K562 (cell line): ENCODE results near the gene FMO5. TPM values are rescaled to one million over a fixed set of nuclear protein-coding genes. Genes with fewer than 3 reads are reported as not detected.

ENCODE experiments used
- CBX1 ChIP-seq: sonication (generic); IDR thresholded peaks from 2 replicates; pipeline ENCODE4 v1.6.1; 2016; ENCODE audit warnings: antibody characterized with exemption, low read depth, mild to moderate bottlenecking
- CC2D1A ChIP-seq: fragments of 450-650 bp; IDR thresholded peaks from 2 replicates; pipeline ENCODE4 v1.6.1; 2017; ENCODE audit warnings: mild to moderate bottlenecking
- CHD2 ChIP-seq: IDR thresholded peaks from 2 replicates; pipeline ENCODE4 v1.6.1; 2011; ENCODE audit warnings: low read depth, low read length
- DIDO1 ChIP-seq: fragments of 450-650 bp; IDR thresholded peaks from 2 replicates; pipeline ENCODE4 v1.6.1; 2016; ENCODE audit warnings: low read depth, missing biosample characterization, missing genetic modification characterization
- EP400 ChIP-seq: fragments of 450-650 bp; IDR thresholded peaks from 2 replicates; pipeline ENCODE4 v1.6.1; 2017; ENCODE audit warnings: antibody characterized with exemption, mild to moderate bottlenecking, moderate library complexity
- HDAC8 ChIP-seq: fragments of 450-650 bp; IDR thresholded peaks from 2 replicates; pipeline ENCODE4 v1.6.1; 2016; ENCODE audit warnings: mild to moderate bottlenecking, missing genetic modification characterization, moderate library complexity, missing compliant biosample characterization
- HIVEP1 ChIP-seq: fragments of 250-450 bp; sonication (Bioruptor Pico); IDR thresholded peaks from 2 replicates; pipeline ENCODE4 v1.4.0; 2020; ENCODE audit warnings: mild to moderate bottlenecking
- IRF2 ChIP-seq: sonication (generic); formaldehyde crosslinking; IDR thresholded peaks from 2 replicates; pipeline ENCODE4 v1.8.1; 2022; ENCODE audit warnings: mild to moderate bottlenecking, missing genetic modification reagents
- KDM2B ChIP-seq: fragments of 250-450 bp; sonication (Bioruptor Pico); IDR thresholded peaks from 2 replicates; pipeline ENCODE4 v1.8.0; 2021; ENCODE audit warnings: mild to moderate bottlenecking, moderate library complexity
- MAZ ChIP-seq, 2 experiments: fragments of 450-650 bp in 1 of 2; sonication (generic) in 1 of 2; formaldehyde crosslinking; IDR thresholded peaks in 1 of 2; conservative IDR thresholded peaks in 1 of 2; 2 replicates each; pipeline versions ENCODE4 v1.4.0 to v1.5.0; 2020; ENCODE audit warnings: mild to moderate bottlenecking in 1 of 2, missing genetic modification reagents in 1 of 2
- MCM5 ChIP-seq: fragments of 450-650 bp; IDR thresholded peaks from 2 replicates; pipeline ENCODE4 v1.6.1; 2016; ENCODE audit warnings: low read depth
- MED1 ChIP-seq: sonication (generic); formaldehyde crosslinking; IDR thresholded peaks from 2 replicates; pipeline ENCODE4 v1.8.1; 2023; ENCODE audit warnings: missing genetic modification reagents, borderline replicate concordance
- MEF2A ChIP-seq: IDR thresholded peaks from 2 replicates; pipeline ENCODE4 v1.6.1; 2011; ENCODE audit warnings: low read depth, mild to moderate bottlenecking, low read length, moderate library complexity; ENCODE audit not compliant: control insufficient read depth
- MTA3 ChIP-seq: fragments of 450-650 bp; formaldehyde crosslinking; IDR thresholded peaks from 2 replicates; pipeline ENCODE4 v1.6.1; 2017; ENCODE audit warnings: mild to moderate bottlenecking, borderline replicate concordance
- POLR2G ChIP-seq: fragments of 200-400 bp; formaldehyde crosslinking; IDR thresholded peaks from 2 replicates; pipeline ENCODE4 v1.6.1; 2017; ENCODE audit warnings: low read depth, mild to moderate bottlenecking, antibody characterized with exemption, low read length, moderate library complexity
- TARDBP ChIP-seq: fragments of 450-650 bp; IDR thresholded peaks from 2 replicates; pipeline ENCODE4 v1.6.1; 2016
- TCF7L2 ChIP-seq: fragments of 150-350 bp; IDR thresholded peaks from 2 replicates; pipeline ENCODE4 v1.6.1; 2016; ENCODE audit warnings: low read depth, mild to moderate bottlenecking, low read length, moderate library complexity
- TEAD1 ChIP-seq, 2 experiments: fragments of 450-650 bp in 1 of 2; sonication (generic) in 1 of 2; formaldehyde crosslinking; IDR thresholded peaks; 2 replicates each; pipeline versions ENCODE4 v1.4.0 to v1.8.0; 2020 to 2022; ENCODE audit warnings: mild to moderate bottlenecking in 2 of 2, missing genetic modification reagents in 1 of 2
- U2AF2 ChIP-seq: fragments of 200-400 bp; formaldehyde crosslinking; optimal IDR thresholded peaks from 2 replicates; pipeline ENCODE3; 2017; ENCODE audit warnings: low read depth, mild to moderate bottlenecking, low read length
- ZNF75A ChIP-seq: fragments of 450-650 bp; formaldehyde crosslinking; IDR thresholded peaks from 2 replicates; pipeline ENCODE4 v1.4.0; 2020; ENCODE audit warnings: mild to moderate bottlenecking
- polyA plus RNA-seq, 8 experiments: library from polyadenylated mRNA; depleted of rRNA in 4 of 8; stranded (reverse) in 5 of 8; unstranded in 3 of 8; fragments of >200 nt; fragmentation: Nextera tagmentation in 2 of 8; fragmentation: Illumina TruSeq in 1 of 8; extraction: Ambion mirVana in 2 of 8; extraction: Trizol in 1 of 8; gene quantifications; 2 replicates each; pipeline versions ENCODE4 v1.2.1 to v1.2.3, GENCODE V29; 2011 to 2014; ENCODE audit warnings: inconsistent platforms in 1 of 8, missing spikeins in 1 of 8
- total RNA-seq, 7 experiments: library from RNA; depleted of rRNA in 6 of 7; stranded (reverse); fragments of >200 nt in 6 of 7; fragmentation: Illumina TruSeq in 2 of 7; extraction: Trizol in 2 of 7; gene quantifications; 2 replicates each; pipeline versions ENCODE4 v1.2.1 to v1.2.3, GENCODE V29; 2011 to 2021; ENCODE audit warnings: low replicate concordance in 1 of 7
- TF ChIP-seq, protein P1 (sequence below): fragments of 250-450 bp; sonication (Bioruptor Pico); IDR thresholded peaks from 2 replicates; pipeline ENCODE4 v1.5.0; 2020; ENCODE audit warnings: mild to moderate bottlenecking
- TF ChIP-seq, protein P2 (sequence below): fragments of 200-400 bp; formaldehyde crosslinking; IDR thresholded peaks from 2 replicates; pipeline ENCODE4 v1.6.1; 2017; ENCODE audit warnings: mild to moderate bottlenecking, low read depth, low read length, moderate library complexity
- TF ChIP-seq, protein P3 (sequence below), 2 experiments: IDR thresholded peaks; 2 replicates each; pipeline ENCODE4 v1.6.1; 2011; ENCODE audit warnings: borderline replicate concordance in 1 of 2, control low read depth in 1 of 2, low read depth in 1 of 2, low read length in 1 of 2, mild to moderate bottlenecking in 1 of 2, mixed read lengths in 1 of 2, moderate library complexity in 1 of 2; ENCODE audit not compliant: insufficient read depth in 1 of 2, insufficient read length in 1 of 2, poor library complexity in 1 of 2, severe bottlenecking in 1 of 2; ENCODE audit errors: extremely low read depth in 1 of 2

The FMO5 gene
- total and polyA plus RNA-seq, 9 of the 15 experiments (the other 6 are each of a cell fraction or from before 2014, with no cell fraction given), result 0.11 to 0.69 (median 0.19) TPM; not detected in 1

DNA sequence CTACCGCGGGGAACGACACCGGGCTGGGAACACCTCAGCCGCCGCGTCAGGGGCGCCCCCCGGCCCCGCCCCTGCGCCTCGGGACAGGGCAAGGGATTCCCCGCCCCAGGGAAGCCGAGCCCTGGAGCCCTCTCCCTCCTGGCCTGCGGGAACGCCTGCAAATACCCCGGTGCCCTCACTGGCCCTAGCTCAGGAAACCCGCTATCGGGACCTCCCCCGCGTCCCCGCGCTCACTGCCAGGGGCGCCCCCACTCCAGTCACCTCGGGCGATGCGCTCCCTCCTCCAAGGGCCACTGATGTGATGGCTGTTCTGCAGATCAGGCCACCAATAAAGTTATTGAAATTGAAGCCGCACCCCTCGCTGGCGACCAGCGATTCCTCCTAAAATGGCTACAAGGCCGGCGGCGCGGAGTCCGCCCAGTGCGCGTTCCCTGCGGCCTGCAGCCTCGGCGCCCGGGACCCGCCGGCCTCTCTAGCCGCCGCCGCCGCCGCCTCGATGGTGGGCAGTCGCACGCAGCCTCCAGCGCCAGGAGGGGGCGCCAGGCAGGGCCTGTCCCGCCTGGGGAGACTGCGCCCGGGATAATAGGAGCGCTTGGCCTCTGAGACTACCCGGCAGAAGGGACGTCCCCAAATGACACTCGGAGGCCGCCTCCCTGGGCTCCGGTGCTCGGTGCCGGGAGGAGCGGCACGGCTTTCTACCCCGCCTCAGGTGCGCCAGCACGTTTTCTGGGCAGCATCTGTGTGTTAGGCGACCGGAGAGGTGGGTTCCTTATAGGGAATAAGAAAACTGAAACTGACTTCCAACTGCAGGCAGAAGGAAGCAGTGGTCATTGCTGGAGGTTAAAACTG lies 52.7 kb downstream of the FMO5 start, which contains the start of gene PRKAB2 (continued):
- TF ChIP-seq HDAC8 (tag), result no peak
- peak; percentile 87 for TF ChIP-seq TARDBP
- TF ChIP-seq, protein P1, sequence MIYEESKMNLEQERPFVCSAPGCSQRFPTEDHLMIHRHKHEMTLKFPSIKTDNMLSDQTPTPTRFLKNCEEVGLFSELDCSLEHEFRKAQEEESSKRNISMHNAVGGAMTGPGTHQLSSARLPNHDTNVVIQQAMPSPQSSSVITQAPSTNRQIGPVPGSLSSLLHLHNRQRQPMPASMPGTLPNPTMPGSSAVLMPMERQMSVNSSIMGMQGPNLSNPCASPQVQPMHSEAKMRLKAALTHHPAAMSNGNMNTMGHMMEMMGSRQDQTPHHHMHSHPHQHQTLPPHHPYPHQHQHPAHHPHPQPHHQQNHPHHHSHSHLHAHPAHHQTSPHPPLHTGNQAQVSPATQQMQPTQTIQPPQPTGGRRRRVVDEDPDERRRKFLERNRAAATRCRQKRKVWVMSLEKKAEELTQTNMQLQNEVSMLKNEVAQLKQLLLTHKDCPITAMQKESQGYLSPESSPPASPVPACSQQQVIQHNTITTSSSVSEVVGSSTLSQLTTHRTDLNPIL, result no peak
- 0 out of 2 replicates have a peak, but pooled peaks have one; percentile 2 for TF ChIP-seq CHD2
- TF ChIP-seq MEF2A, result no peak
- TF ChIP-seq MCM5, result no peak
- TF ChIP-seq HIVEP1 (CRISPR knock-in tag), result peak; percentile 26; the same call in 1 of the 2 replicates
- TF ChIP-seq, protein P2, sequence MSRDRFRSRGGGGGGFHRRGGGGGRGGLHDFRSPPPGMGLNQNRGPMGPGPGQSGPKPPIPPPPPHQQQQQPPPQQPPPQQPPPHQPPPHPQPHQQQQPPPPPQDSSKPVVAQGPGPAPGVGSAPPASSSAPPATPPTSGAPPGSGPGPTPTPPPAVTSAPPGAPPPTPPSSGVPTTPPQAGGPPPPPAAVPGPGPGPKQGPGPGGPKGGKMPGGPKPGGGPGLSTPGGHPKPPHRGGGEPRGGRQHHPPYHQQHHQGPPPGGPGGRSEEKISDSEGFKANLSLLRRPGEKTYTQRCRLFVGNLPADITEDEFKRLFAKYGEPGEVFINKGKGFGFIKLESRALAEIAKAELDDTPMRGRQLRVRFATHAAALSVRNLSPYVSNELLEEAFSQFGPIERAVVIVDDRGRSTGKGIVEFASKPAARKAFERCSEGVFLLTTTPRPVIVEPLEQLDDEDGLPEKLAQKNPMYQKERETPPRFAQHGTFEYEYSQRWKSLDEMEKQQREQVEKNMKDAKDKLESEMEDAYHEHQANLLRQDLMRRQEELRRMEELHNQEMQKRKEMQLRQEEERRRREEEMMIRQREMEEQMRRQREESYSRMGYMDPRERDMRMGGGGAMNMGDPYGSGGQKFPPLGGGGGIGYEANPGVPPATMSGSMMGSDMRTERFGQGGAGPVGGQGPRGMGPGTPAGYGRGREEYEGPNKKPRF, result no peak
- TF ChIP-seq DIDO1 (tag), result peak; percentile 50; the same call in 1 of the 2 replicates
- TF ChIP-seq TCF7L2, result no peak
- TF ChIP-seq CBX1, result 0 out of 2 replicates have a peak, but pooled peaks have one; percentile 35
- peak; percentile 88 for TF ChIP-seq POLR2G
- no peak for TF ChIP-seq MED1 (CRISPR knock-in tag)
- no peak for TF ChIP-seq ZNF75A (CRISPR knock-in tag)
- TF ChIP-seq U2AF2, result no peak
- no peak for TF ChIP-seq CC2D1A
- TF ChIP-seq MAZ (CRISPR knock-in tag; conservative IDR thresholded peaks at IDR 0.05 in 1 of 2, IDR thresholded peaks at IDR 0.05 in 1 of 2), result peak; percentile 92 to 93
- TF ChIP-seq EP400, result peak; percentile 81
- peak; percentile 89; the same call in 1 of the 2 replicates for TF ChIP-seq MTA3
- TF ChIP-seq, protein P3, sequence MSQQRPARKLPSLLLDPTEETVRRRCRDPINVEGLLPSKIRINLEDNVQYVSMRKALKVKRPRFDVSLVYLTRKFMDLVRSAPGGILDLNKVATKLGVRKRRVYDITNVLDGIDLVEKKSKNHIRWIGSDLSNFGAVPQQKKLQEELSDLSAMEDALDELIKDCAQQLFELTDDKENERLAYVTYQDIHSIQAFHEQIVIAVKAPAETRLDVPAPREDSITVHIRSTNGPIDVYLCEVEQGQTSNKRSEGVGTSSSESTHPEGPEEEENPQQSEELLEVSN (IDR thresholded peaks at IDR 0.05; ENCODE audit: borderline replicate concordance in 1 of 2, extremely low read depth in 1 of 2, insufficient read depth in 1 of 2, insufficient read length in 1 of 2, low read depth in 1 of 2, low read length in 1 of 2, poor library complexity in 1 of 2, severe bottlenecking in 1 of 2), result peak in 1 of 2 experiments; percentile 56
- no peak for TF ChIP-seq IRF2 (CRISPR knock-in tag)
- TF ChIP-seq KDM2B (CRISPR knock-in tag), result no peak
- TF ChIP-seq TEAD1 (CRISPR knock-in tag; IDR thresholded peaks at IDR 0.05), result no peak
